ENCODE results near the gene ALDH3B2.
"Not testable (repeated sequence)": the region's sequence is repeated elsewhere in the genome, so short reads cannot be mapped to it uniquely, and the experiment has no call there.

The ALDH3B2 gene

DNA sequence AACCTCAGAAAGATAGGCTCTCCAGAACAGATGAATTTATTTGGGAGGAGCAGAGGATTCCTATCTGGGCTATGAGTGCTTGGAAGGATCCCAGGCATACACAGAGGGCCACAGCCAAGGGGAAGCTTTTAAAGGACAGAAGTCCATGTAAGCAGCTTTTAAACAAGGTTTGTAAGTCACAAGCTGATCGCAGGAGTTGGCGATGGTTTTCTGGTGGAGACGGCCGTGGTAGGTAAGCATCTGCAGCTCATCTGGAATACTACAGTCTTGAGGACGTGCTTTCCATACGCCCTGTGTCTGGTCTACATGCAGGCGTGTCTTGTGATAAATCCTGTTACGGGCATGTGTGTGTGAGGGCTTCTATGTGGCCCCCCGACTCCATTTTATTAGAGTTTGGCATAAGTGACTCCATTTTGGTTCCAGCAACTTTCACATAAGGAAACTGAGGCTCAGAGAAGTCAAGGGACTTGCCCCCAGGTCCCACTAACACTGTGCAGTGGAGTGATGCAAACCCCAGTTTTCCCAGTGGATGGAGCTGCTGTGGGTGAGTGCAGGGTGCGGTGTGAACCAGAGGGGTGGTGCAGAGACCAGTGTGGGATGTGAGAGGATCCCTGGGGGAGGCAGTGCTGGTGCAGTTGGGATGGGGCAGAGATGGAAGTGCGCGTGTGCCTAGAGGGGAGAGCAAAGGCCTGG, 12.1 kb downstream of the ALDH3B2 start:
- no peak for DNase-seq (ENCODE audit: low read depth in 2 of 2)

DNA sequence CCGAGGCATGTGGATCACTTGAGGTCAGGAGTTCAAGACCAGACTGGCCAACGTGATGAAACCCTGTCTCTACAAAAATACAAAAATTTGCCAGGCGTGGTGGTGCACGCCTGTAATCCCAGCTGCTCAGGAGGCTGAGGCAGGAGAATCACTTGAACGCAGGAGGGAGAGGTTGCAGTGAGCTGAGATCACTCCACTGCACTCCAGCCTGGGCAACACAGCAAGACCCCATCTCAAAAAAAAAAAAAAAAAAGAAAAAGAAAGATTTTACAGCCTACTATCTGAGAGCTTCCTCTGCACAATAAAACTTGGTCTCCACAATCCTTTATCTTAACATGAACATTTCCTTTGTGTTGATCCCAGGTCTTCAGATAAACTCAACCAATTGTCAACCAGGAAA, 13.7 kb downstream of the ALDH3B2 start:
- DNase-seq (ENCODE audit: low read depth in 2 of 2), result not testable (repeated sequence)

DNA sequence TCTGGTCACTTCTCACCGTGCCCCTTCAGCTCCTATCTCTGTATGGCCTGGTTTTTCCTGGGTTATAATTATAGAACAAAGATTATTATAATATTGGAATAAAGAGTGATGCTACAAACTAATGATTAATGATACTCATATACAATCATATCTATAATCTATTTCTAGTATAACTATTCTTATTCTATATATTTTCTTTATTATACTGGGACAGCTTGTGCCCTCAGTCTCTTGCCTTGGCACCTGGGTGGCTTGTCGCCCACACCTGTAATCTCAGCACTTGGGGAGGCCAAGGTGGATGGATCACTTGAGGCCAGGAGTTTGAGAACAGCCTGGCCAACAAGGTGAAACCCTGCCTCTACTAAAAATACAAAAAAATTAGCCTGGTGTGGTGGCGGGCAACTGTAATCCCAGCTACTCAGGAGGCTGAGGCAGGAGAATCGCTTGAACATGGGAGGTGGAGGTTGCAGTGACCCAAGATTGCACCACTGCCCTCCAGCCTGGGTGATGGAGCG, 14.7 kb downstream of the ALDH3B2 start:
- not testable (repeated sequence) for DNase-seq (ENCODE audit: low read depth in 2 of 2)

- DNase-seq (ENCODE audit: low read depth in 2 of 2), result no peak
These were observed 17.1 kb downstream of the ALDH3B2 start for GRCh38 chr11:67657300-67657699.

- DNase-seq (ENCODE audit: low read depth in 2 of 2), result no peak
These were observed 18.0 kb downstream of the ALDH3B2 start for GRCh38 chr11:67656278-67656922.

DNA sequence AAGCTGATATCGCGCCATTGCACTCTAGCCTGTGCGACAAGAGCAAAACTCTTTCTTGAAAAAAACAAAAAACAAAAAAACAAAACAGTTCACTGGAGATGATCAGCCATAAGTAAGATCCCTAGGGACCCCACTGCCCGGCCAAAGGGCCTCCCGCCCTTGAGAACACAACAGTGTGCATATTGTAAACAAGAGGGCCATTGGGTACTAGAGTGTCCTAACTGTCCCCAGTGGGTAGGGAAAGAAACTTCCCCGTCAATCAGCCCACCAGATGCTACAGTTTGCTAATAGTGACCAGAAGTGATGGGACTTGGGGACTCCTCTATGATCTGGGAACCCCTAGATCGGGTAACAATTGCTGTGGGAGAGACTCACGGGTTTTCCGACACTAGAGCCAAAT, 20.2 kb downstream of the ALDH3B2 start:
- DNase-seq (ENCODE audit: low read depth in 2 of 2), result no peak

DNA sequence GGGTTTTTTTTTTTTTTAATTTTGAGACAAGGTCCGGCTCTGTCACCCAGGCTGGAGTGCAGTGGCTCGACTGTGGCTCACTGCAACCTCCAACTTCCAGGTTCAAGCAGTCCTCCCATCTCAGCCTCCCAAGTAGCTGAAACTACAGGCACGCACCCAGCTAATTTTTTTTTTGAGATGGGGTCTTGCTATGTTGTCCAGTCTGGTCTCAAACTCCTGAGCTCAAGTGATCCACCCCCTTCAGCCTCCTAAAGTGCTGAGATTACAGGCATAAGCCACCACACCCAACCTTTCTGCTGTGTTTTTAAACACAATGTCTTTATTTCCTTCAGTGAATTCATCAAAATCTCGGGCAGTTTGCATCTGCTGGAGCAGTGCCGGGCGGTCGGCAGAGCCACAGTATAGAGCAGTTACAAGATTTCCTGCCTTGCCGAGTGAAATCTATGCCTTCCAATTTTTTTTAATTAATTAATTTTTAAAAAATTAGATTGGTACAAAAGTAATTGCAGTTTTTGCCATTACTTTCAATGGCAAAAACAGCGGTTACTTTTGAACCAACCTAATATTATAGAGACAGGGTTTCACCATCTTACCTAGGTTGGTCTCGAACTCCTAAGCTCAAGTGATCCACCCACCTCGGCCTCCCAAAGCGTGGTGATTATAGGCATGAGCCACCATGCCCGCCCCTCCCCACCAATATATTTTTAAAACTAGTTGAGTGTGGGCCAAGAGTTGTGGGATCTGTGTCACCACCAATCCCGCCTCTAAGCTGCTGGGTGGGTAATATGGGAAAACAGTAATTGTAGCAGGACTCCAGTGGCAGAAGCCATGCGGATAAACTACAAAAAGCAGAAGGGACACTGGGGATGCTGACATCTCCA, 21.2 kb downstream of the ALDH3B2 start:
- no peak for DNase-seq (ENCODE audit: low read depth in 2 of 2)

- DNase-seq (ENCODE audit: low read depth in 2 of 2), result no peak
These were observed 22.2 kb downstream of the ALDH3B2 start for GRCh38 chr11:67651976-67652781.

- no peak for DNase-seq (ENCODE audit: low read depth in 2 of 2)
These were observed 24.6 kb downstream of the ALDH3B2 start for GRCh38 chr11:67649634-67650510.

DNA sequence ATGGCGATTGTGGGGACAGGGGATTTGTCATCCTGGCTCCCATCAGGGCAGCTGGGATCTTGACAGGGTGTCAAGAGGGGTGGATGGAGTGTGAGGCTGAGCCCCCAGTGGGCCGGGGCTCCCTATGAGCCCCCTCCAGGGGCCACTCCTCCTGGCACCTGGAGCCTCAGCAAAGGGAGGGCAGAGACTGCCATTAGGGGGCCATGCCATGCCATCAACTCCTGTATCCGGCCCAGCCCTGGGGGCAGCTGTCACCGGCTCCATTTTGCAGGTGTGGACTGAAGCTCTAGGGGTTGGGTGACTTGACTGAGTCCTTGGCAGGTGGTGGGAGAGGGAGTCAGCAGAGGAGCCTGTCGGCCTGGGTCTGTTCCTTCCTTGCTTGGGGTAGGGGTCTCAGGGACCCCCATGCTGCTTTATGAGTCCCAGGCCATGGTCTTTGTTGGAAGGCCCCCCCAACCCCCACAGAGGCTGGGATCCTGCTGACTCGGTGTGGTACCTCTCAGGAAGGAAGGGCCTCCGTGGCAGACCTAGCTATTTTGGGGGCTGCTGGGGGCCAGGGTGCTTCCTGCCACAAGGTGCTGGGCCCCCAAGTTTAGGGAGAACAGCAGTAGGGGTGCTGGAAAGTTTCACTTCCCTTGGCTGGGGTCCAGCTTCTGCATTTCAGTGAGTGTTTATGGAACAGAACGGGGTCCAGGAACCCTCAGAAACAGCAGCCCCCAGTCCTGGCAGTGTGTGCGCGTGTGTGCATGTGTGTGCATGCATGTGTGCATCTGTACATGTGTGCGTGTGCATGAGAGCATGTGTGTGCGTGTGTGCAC, 25.4 kb downstream of the ALDH3B2 start:
- DNase-seq (ENCODE audit: low read depth in 2 of 2), result no peak

- peak in 1 of 2 experiments; percentile 32 for DNase-seq (ENCODE audit: low read depth in 2 of 2)
These were observed 26.2 kb downstream of the ALDH3B2 start for GRCh38 chr11:67648140-67648795.

GRCh38 chr11:67647471-67647870, 27.0 kb downstream of the ALDH3B2 start:
- no peak for DNase-seq (ENCODE audit: low read depth in 2 of 2)

DNA sequence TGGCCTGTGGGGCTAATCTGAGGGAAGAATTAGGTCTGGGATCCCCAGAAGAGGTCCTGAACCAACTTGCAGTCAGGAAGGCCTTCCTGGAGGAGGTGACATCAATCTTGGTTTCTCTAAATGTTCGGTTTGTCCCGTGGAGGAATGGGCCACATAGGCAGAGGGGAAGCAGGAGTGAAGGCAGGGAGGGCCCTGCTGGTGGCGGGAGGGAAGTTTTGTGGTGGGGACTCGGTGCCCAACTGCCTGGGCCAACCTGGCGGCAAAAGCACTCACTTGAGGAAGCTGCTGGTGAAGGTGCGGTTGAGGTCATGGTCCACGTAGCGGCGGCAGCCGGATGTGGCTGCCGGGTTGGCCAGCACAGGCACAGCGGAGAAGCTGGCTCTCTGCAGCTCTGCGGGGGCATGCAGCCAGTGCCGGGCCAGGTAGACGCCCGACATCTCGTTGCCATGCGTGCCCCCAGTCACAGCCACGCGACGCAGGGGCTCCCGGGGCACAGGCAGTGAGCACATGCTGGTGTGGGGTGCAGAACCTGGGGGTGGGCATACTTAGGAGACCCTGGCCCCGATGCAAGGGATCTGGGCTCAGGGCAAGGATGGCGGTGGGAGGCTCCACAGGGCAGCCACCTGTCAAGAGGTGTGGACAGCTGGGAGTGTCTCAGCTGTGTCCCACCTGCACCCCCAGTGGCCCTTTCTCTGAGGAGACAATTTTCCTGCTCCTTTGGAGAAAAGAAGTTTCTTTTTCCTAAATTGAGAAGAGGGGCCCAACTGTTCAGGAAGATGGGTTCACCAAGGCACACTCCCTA, 27.7 kb downstream of the ALDH3B2 start:
- DNase-seq (ENCODE audit: low read depth in 2 of 2), result peak in 1 of 2 experiments; percentile 20

GRCh38 chr11:67645521-67646461, 28.6 kb downstream of the ALDH3B2 start:
- DNase-seq (ENCODE audit: low read depth in 2 of 2), result no peak

DNA sequence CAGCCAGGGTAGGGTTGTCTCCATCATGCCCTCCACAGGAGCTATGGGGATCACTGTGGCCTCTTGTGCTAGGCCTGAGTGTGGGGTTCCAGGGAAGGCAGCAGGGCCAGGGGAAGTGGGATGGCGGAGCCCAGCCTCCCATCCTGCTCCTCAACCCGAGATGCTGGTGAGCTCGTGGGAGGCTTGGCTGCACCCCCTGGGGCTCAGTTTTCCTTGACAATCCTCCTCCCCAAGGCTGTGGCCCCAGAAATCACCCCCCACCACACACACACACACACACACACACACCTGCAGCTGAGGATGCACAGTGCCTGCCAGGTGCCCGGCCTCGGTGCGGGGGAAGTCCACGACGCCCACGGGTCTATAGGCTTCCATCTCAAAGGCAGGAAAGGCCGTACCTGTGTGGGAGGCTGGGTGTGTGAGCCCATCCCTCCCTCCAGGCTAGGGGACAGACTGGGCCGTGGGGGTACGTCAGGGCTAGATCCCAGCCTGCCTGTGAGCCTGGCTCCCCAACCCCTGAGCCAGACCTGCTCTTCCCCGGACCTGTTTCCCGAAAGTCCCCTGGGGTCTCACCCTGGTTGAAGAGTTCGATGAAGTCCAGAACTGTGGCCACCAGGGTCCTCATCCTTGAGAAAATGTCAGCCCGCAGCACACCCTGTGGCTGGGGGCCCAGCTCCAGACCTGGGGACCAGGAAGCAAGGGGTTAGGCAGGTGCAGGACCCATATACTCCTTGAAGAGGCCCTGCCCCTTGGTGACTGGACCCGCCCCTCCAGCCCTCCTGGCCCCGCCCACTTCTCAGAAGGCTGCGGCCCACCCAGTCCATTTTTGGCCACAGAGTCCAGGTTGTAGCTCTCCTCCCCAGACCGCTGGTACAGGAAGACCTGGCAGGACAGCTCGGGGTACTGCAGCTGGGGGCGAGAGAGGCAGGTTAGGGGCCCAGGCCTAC, 29.7 kb downstream of the ALDH3B2 start:
- no peak for DNase-seq (ENCODE audit: low read depth in 2 of 2)

GRCh38 chr11:67644042-67644441, 30.4 kb downstream of the ALDH3B2 start:
- no peak for DNase-seq (ENCODE audit: low read depth in 2 of 2)
